Central memory CD8-positive, alpha-beta T cell (primary cell): Measurements from ENCODE around the gene OR7G2.
"Not testable (repeated sequence)": the region's sequence is repeated elsewhere in the genome, so short reads cannot be mapped to it uniquely, and the experiment has no call there.

Experiments used
- ATAC-seq: fragments of 150-1000 bp; cut with Tn5 transposase; replicated peaks from 2 replicates; pipeline ENCODE4 v1.10.0; 2022; ENCODE audit warnings: mild to moderate bottlenecking, moderate FRiP score, moderate number of reproducible peaks; ENCODE audit not compliant: poor library complexity, severe bottlenecking; ENCODE audit errors: extremely low read depth
- DNase-seq, 2 donors: peaks; one replicate each; pipeline ENCODE4 v3.0.0; 2021; ENCODE audit warnings: low spot score in 2 of 2
- H3K27ac Mint-ChIP-seq: one replicate; pipeline ENCODE4 v1.8.0; 2022; ENCODE audit warnings: low read depth, mild to moderate bottlenecking, moderate library complexity, mixed read lengths
- H3K27me3 Mint-ChIP-seq: one replicate; pipeline ENCODE4 v1.8.0; 2022; ENCODE audit warnings: mixed read lengths
- H3K36me3 Mint-ChIP-seq: one replicate; pipeline ENCODE4 v1.8.0; 2022; ENCODE audit warnings: mild to moderate bottlenecking, moderate library complexity, mixed read lengths; ENCODE audit not compliant: insufficient read depth
- H3K4me1 Mint-ChIP-seq: one replicate; pipeline ENCODE4 v1.8.0; 2022; ENCODE audit warnings: mixed read lengths
- H3K4me3 Mint-ChIP-seq: one replicate; pipeline ENCODE4 v1.8.0; 2022; ENCODE audit warnings: mild to moderate bottlenecking, moderate library complexity, mixed read lengths
- H3K9me3 Mint-ChIP-seq: one replicate; pipeline ENCODE4 v1.8.0; 2022; ENCODE audit warnings: mixed read lengths

The OR7G2 gene

GRCh38 chr19:9065457-9066014, 41.7 kb downstream of the OR7G2 start:
- Mint-ChIP-seq H3K4me1 (no peaks in the 10 kb centered on the region), H3K9me3 (no peaks in the 10 kb centered on the region), H3K36me3 (no peaks in the 10 kb centered on the region), H3K27ac (no peak overlapping the region), H3K27me3 (peaks cover 10% of the 10 kb centered on the region), H3K4me3 (no peak overlapping the region)
- DNase-seq (no peak), ATAC-seq (no peak)

- Mint-ChIP-seq H3K4me1 (no peaks in the 10 kb centered on the region), H3K9me3 (peaks cover 5% of the 10 kb centered on the region), H3K27ac (no peak overlapping the region), H3K4me3 (no peak overlapping the region), H3K27me3 (peaks cover 18% of the 10 kb centered on the region), H3K36me3 (no peaks in the 10 kb centered on the region)
- no peak for ATAC-seq
- no peak for DNase-seq
These were observed 45.4 kb downstream of the OR7G2 start for GRCh38 chr19:9061879-9062278.

DNA sequence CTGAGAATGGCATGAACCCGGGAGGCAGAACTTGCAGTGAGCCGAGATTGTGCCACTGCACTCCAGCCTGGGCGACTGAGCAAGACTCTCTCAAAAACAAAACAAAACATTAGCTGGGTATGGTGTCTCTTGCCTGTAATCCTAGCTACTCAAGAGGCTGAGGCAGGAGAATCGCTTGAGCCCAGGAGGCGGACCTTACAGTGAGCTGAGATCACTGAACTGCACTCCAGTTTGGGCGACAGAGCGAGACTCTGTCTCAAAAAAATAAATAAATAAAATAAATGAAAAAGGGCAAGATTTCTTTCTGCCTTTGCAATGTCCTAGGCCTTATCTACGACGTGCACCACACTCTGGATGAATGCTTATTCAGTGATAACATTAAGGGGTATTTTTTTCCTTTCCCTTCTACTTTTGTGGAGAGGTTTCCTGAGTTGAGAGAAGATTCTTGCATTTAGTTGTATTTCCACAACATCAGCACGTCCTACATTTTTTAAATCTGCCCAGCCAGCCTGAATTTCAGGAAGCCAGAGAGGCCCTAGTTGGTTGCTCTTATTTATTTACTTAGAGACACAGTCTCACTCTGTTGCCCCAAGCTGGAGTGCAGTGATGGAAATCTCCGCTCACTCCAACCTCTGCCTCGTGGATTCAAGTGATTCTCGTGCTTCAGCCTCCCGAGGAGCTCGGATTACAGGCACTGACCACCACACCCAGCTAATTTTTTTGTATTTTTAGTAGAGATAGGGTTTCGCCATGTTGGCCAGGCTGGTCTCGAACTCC, 46.5 kb downstream of the OR7G2 start:
- Mint-ChIP-seq H3K9me3 (peaks cover 5% of the 10 kb centered on the region), H3K4me1 (no peaks in the 10 kb centered on the region), H3K36me3 (peaks cover 1% of the 10 kb centered on the region), H3K27me3 (peaks cover 18% of the 10 kb centered on the region), H3K27ac (no peak overlapping the region), H3K4me3 (no peak overlapping the region)
- DNase-seq (no peak), ATAC-seq (no peak)

DNA sequence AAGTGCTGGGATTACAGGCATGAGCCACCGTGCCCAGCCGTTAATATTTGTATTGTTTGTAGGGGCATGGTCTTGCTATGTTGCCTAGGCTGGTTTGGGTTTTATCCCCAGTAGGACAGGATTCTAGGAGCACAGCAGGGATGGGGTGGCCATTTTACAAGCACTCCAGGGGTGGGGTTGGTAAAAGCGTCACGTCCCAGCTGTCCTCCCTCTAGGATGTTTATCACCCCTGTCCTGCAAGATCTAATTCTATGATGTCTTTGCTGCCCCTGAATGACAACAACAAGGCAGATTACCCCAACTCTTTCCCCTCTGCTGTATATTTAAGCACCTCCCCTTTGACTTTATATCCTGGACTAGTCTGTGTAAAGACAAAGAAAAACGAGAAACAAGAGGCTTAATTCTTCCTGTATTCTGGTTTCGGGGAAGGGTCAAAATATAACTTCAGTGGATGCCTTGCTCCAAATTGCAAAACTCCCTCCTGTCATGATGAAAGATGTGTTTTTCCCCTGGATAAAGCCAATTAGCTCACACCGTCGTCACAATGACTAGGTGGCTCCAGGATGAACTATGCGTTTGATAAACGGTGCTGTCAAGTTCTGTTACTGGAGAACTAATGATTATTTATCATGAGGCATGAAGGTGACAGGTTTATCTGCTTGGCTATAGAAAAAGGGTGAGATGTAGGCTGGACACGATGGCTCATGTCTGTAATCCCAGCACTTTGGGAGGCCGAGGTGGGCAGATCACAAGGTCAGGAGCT, 48.2 kb downstream of the OR7G2 start:
- Mint-ChIP-seq H3K4me1 (no peaks in the 10 kb centered on the region), H3K4me3 (no peak overlapping the region), H3K27ac (no peak overlapping the region), H3K27me3 (peaks cover 18% of the 10 kb centered on the region), H3K36me3 (peaks cover 1% of the 10 kb centered on the region), H3K9me3 (peaks cover 5% of the 10 kb centered on the region)
- ATAC-seq = no peak
- no peak for DNase-seq

GRCh38 chr19:9057505-9058258, 49.6 kb downstream of the OR7G2 start:
- ATAC-seq = no peak
- H3K9me3 Mint-ChIP-seq = peaks cover 5% of the 10 kb centered on the region
- no peak overlapping the region for H3K4me3 Mint-ChIP-seq
- peaks cover 1% of the 10 kb centered on the region for H3K36me3 Mint-ChIP-seq
- no peak for DNase-seq
- H3K27ac Mint-ChIP-seq = no peak overlapping the region
- no peaks in the 10 kb centered on the region for H3K4me1 Mint-ChIP-seq
- peaks cover 11% of the 10 kb centered on the region for H3K27me3 Mint-ChIP-seq

- not testable (repeated sequence) for DNase-seq, ATAC-seq, H3K27me3 Mint-ChIP-seq, H3K27ac Mint-ChIP-seq, H3K4me3 Mint-ChIP-seq, H3K36me3 Mint-ChIP-seq, H3K4me1 Mint-ChIP-seq, H3K9me3 Mint-ChIP-seq
These were observed 51.1 kb downstream of the OR7G2 start for GRCh38 chr19:9056131-9056530.

GRCh38 chr19:9054765-9055164, 52.5 kb downstream of the OR7G2 start:
- no peak overlapping the region for H3K4me3 Mint-ChIP-seq
- H3K9me3 Mint-ChIP-seq = peaks cover 5% of the 10 kb centered on the region
- no peak overlapping the region for H3K27ac Mint-ChIP-seq
- DNase-seq = no peak
- peaks cover 8% of the 10 kb centered on the region for H3K27me3 Mint-ChIP-seq
- no peaks in the 10 kb centered on the region for H3K4me1 Mint-ChIP-seq
- H3K36me3 Mint-ChIP-seq = peaks cover 1% of the 10 kb centered on the region
- no peak for ATAC-seq

DNA sequence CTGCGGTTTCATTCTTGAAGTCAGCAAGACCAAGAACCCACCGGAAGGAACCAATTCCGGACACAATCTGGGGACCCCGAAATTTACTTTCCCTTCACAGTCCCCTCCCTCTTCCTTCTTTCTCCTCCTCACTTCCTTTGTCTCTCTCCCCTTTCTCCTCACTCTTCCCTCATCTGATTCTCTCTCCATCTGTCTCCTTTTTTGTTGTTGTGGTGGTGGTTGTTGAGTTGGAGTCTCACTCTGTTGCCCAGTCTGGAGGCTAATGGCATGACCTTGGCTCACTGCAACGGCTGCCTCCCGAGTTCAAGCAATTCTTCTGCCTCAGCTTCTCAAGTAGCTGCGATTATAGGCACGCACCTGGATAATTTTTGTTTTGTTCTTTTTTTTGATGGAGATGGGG, 53.1 kb downstream of the OR7G2 start:
- Mint-ChIP-seq H3K4me1 (no peaks in the 10 kb centered on the region), H3K27me3 (peaks cover 8% of the 10 kb centered on the region), H3K27ac (no peak overlapping the region), H3K36me3 (peaks cover 1% of the 10 kb centered on the region), H3K4me3 (no peak overlapping the region), H3K9me3 (peaks cover 5% of the 10 kb centered on the region)
- DNase-seq = no peak
- no peak for ATAC-seq

- DNase-seq, H3K27ac Mint-ChIP-seq, ATAC-seq, H3K27me3 Mint-ChIP-seq, H3K36me3 Mint-ChIP-seq, H3K4me1 Mint-ChIP-seq, H3K9me3 Mint-ChIP-seq, H3K4me3 Mint-ChIP-seq: not testable (repeated sequence)
These were observed 53.6 kb downstream of the OR7G2 start for GRCh38 chr19:9053674-9054073.

GRCh38 chr19:9052894-9053293, 54.4 kb downstream of the OR7G2 start:
- peaks cover 5% of the 10 kb centered on the region for H3K27me3 Mint-ChIP-seq
- H3K4me1 Mint-ChIP-seq = no peaks in the 10 kb centered on the region
- DNase-seq (no peak), ATAC-seq (no peak)
- no peak overlapping the region for H3K27ac Mint-ChIP-seq
- peaks cover 1% of the 10 kb centered on the region for H3K36me3 Mint-ChIP-seq
- H3K4me3 Mint-ChIP-seq = no peak overlapping the region
- peaks cover 3% of the 10 kb centered on the region for H3K9me3 Mint-ChIP-seq
